Peyer's patch (tissue), 4 donors: Measurements from ENCODE around the gene CCDC182. TPM values are rescaled to one million over a fixed set of nuclear protein-coding genes. Genes with fewer than 3 reads are reported as not detected.

Experiments used
- DNase-seq, 3 donors: peaks; one replicate each; pipeline ENCODE4 v3.0.0-alpha.2; 2017 to 2019
- H3K27ac ChIP-seq, 4 donors: fragments of 200-600 bp; sonication (generic); one replicate each; pipeline ENCODE4 v1.5.1; 2016 to 2019
- H3K27me3 ChIP-seq, 2 donors: fragments of 200-600 bp; sonication (generic); one replicate each; pipeline ENCODE4 v1.5.1; 2019
- H3K36me3 ChIP-seq, 3 donors: fragments of 200-600 bp; sonication (generic); one replicate each; pipeline ENCODE4 v1.5.1; 2016 to 2019
- H3K4me1 ChIP-seq, 4 donors: fragments of 200-600 bp; sonication (generic); one replicate each; pipeline ENCODE4 v1.5.1; 2016 to 2019
- H3K4me3 ChIP-seq, 4 donors: fragments of 200-600 bp; sonication (generic); 1 replicate in 3 of 4; 2 replicates in 1 of 4; pipeline ENCODE4 v1.5.1; 2016 to 2019; ENCODE audit warnings: mild to moderate bottlenecking in 1 of 4
- H3K9me3 ChIP-seq, 4 donors: fragments of 200-600 bp; sonication (generic); one replicate each; pipeline ENCODE4 v1.5.1; 2016 to 2019; ENCODE audit warnings: mild to moderate bottlenecking in 1 of 4
- POLR2A ChIP-seq, 2 donors: fragments of 450-650 bp; IDR thresholded peaks; one replicate each; pipeline ENCODE4 v1.5.1; 2017; ENCODE audit warnings: antibody characterized with exemption in 2 of 2, mild to moderate bottlenecking in 2 of 2, moderate library complexity in 2 of 2
- total RNA-seq, 4 donors: library from RNA; depleted of rRNA; stranded (reverse); fragments of >200 nt; gene quantifications; one replicate each; pipeline ENCODE4 v1.1.0, GENCODE V29; 2016
- TF ChIP-seq, protein P1 (sequence below), 6 experiments: fragments of 450-650 bp in 4 of 6; fragments of 200-600 bp in 2 of 6; sonication (generic) in 1 of 6; IDR thresholded peaks; one replicate each; pipeline ENCODE4 v1.5.1; 2017 to 2019; ENCODE audit warnings: antibody characterized with exemption in 6 of 6, mild to moderate bottlenecking in 3 of 6, moderate library complexity in 1 of 6

CCDC182 gene
- total RNA-seq, 4 donors from 2014 or later: not detected

DNA sequence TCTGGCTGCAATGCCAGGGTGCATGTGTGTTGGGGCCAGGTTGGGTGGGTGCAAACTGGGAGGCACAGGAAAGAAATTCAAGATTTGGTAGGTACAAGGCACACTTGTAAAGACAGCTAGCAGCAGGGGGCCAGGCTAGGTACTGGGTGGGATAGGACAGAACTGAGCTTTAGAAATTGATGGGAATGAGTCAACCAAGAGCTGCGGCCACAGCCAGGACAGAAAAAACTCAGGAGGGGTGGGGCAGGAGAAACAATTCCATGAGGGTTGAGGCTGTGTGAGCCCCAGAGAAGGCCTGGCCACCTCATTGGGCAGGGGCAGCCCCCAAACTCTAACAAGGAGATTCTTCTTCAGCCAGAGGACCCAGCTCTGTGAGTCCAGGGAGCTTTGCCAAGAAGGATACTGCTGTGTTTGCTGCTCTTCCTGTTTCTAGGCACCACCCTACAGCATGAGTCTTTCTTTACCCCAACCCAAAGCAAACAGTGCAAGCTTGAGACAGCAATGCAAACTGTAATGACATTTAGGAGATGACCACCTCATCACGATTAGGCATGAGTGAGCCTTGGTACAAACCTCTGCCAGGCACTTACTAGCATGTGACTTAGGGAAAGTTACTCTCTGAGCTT lies 21.3 kb upstream of the CCDC182 start:
- no peaks in the 10 kb centered on the region for H3K27me3 ChIP-seq
- no peaks in the 10 kb centered on the region for H3K36me3 ChIP-seq
- TF ChIP-seq POLR2A (IDR thresholded peaks at IDR 0.05): no peak
- TF ChIP-seq, protein P1, sequence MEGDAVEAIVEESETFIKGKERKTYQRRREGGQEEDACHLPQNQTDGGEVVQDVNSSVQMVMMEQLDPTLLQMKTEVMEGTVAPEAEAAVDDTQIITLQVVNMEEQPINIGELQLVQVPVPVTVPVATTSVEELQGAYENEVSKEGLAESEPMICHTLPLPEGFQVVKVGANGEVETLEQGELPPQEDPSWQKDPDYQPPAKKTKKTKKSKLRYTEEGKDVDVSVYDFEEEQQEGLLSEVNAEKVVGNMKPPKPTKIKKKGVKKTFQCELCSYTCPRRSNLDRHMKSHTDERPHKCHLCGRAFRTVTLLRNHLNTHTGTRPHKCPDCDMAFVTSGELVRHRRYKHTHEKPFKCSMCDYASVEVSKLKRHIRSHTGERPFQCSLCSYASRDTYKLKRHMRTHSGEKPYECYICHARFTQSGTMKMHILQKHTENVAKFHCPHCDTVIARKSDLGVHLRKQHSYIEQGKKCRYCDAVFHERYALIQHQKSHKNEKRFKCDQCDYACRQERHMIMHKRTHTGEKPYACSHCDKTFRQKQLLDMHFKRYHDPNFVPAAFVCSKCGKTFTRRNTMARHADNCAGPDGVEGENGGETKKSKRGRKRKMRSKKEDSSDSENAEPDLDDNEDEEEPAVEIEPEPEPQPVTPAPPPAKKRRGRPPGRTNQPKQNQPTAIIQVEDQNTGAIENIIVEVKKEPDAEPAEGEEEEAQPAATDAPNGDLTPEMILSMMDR (IDR thresholded peaks at IDR 0.05): no peak

DNA sequence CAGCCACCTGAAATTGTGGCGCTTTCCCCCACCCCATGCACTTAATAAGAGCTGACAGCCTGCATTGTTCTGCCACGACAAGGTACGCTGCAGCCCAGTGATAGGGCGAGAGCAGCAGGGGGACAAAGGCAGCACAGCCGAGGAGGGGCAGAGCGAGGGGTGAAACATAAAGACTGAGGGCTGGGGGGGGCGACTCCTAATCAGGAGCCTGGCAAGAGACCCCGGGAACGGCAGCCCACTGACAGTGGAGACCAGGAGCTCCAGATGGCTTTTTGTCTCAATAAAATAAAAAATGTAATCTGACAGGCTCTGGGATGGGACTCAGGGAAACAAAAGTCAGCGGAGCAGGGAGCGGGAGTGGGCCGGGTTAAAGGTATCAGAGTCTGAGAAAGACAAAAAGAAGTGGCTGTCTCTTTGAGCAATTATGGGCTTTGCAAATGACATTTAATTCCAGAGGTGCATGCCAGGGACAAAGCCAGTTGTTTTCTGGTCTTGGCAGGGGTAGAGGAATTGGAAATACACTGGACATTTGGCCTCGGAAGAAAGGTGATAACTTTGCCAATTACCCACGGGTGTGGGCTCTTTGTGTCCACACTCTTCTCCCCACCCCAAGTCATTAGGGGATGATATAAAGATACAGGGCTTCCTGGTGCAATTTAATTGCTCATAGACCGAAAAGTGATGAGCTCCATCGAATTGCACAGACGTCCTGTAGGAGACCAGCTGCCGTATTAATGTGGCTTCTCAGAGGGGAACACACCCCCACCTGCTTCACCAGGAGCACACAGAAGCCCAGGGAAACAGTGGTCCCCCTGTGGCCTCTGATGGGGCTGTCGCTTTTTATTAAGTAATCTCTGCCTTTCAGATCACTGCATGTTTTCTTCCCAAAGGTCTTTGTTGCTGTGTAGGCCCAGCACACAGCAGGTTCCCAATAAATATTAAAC lies 17.6 kb upstream of the CCDC182 start:
- DNase-seq: no peak
- H3K36me3 ChIP-seq: no peaks in the 10 kb centered on the region
- H3K4me3 ChIP-seq: no peak overlapping the region
- H3K27me3 ChIP-seq: no peaks in the 10 kb centered on the region
- no peaks in the 10 kb centered on the region for H3K4me1 ChIP-seq
- no peak for TF ChIP-seq POLR2A (IDR thresholded peaks at IDR 0.05)
- TF ChIP-seq, protein P1 (IDR thresholded peaks at IDR 0.05): no peak
- no peak overlapping the region for H3K27ac ChIP-seq
- no peaks in the 10 kb centered on the region for H3K9me3 ChIP-seq

More for the DNA sequence above, 21.3 kb upstream of the CCDC182 start:
- Histone ChIP-seq H3K9me3 (no peaks in the 10 kb centered on the region), H3K4me1 (no peaks in the 10 kb centered on the region), H3K27ac (no peak overlapping the region), H3K4me3 (no peak overlapping the region)
- no peak for DNase-seq

DNA sequence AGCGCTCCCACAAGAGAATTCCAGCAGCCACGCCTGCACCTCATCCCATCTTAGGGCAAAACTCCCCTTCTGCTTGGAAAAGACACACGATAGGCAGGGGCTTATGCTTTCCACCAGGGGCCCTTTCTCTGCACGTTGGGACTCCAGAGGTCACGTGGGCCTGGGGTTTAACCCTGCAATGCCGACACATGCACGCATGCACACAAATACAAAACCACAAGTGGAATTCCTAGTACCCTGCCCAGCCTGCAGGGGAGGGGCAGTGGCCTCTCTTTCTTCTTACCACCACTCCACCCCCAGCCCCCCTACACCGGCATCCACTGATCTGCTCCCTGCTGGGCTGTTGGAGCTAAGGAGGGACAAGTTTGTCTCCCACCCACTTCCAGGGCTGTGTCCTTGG lies 16.8 kb upstream of the CCDC182 start:
- TF ChIP-seq, protein P1 (IDR thresholded peaks at IDR 0.05): no peak
- no peak for TF ChIP-seq POLR2A (IDR thresholded peaks at IDR 0.05)

DNA sequence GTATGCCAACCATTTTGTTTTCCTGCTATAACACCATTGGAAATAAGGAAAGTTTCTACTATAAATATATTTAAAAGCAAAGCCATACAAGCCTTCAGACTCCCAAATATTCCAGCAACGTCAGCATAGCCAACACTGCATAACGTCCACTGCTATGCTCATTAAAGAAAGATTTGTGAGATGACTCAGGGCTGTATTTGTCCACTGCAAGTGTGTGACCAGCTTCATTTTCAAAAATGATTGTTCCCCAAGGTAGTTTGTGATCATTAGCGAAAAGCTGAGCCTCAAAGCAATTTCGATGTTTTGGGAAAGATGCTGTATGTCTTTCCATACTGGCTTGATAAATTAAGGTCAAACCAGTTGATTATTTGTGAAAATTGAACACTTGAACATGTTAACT lies 14.9 kb upstream of the CCDC182 start:
- H3K27me3 ChIP-seq: no peaks in the 10 kb centered on the region
- TF ChIP-seq, protein P1 (IDR thresholded peaks at IDR 0.05): no peak
- no peak for TF ChIP-seq POLR2A (IDR thresholded peaks at IDR 0.05)
- no peak overlapping the region for H3K27ac ChIP-seq
- H3K36me3 ChIP-seq: no peaks in the 10 kb centered on the region
- H3K4me3 ChIP-seq: no peak overlapping the region
- H3K9me3 ChIP-seq: no peaks in the 10 kb centered on the region
- no peak for DNase-seq
- no peaks in the 10 kb centered on the region for H3K4me1 ChIP-seq

More for the DNA sequence above, 16.8 kb upstream of the CCDC182 start:
- Histone ChIP-seq H3K36me3 (no peaks in the 10 kb centered on the region), H3K9me3 (no peaks in the 10 kb centered on the region), H3K4me3 (no peak overlapping the region), H3K27ac (no peak overlapping the region), H3K4me1 (no peaks in the 10 kb centered on the region), H3K27me3 (no peaks in the 10 kb centered on the region)
- no peak for DNase-seq

DNA sequence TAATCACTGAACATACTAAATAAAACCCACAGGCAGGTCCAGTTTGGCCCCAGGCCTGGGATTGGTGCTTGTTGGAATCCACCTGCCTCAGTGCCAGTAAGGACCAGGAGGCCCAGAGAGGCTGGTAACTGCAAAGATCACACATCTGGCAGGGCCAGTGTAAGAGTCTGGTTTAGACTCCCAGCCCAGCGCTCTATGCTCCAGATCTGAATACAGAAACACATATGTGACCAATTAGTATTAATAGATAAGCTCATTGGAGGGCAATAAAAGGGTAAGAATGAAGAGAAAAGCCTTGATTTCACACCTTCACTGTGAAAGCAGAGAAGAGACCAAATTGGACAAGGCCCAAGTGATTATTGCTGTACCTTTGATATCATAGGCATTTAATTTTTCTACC lies 13.6 kb upstream of the CCDC182 start:
- TF ChIP-seq, protein P1 (IDR thresholded peaks at IDR 0.05): no peak
- TF ChIP-seq POLR2A (IDR thresholded peaks at IDR 0.05): no peak
- Histone ChIP-seq H3K4me1 (no peaks in the 10 kb centered on the region), H3K36me3 (no peaks in the 10 kb centered on the region), H3K4me3 (no peak overlapping the region), H3K27ac (no peak overlapping the region), H3K27me3 (no peaks in the 10 kb centered on the region), H3K9me3 (no peaks in the 10 kb centered on the region)
- no peak for DNase-seq
